Renal cortex interstitium (tissue), 11 donors: ENCODE measurements around the gene GAD1. TPM values are rescaled to one million over a fixed set of nuclear protein-coding genes. Genes with fewer than 3 reads are reported as not detected.

Experiments used
- DNase-seq, 11 donors: peaks; one replicate each; pipeline ENCODE4 v3.0.0-alpha.2; 2013; ENCODE audit warnings: low read depth in 9 of 11, low spot score in 4 of 11; ENCODE audit errors: extremely low read depth in 1 of 11
- polyA plus RNA-seq, 3 donors: library from polyadenylated mRNA; unstranded; fragments of 120-200 nt; gene quantifications; one replicate each; pipeline ENCODE4 v1.2.1, GENCODE V29; 2013; ENCODE audit not compliant: insufficient read length in 3 of 3

Gene GAD1
- polyA plus RNA-seq, 3 donors, result 0.66 to 3.1 (median 0.86) TPM

DNA sequence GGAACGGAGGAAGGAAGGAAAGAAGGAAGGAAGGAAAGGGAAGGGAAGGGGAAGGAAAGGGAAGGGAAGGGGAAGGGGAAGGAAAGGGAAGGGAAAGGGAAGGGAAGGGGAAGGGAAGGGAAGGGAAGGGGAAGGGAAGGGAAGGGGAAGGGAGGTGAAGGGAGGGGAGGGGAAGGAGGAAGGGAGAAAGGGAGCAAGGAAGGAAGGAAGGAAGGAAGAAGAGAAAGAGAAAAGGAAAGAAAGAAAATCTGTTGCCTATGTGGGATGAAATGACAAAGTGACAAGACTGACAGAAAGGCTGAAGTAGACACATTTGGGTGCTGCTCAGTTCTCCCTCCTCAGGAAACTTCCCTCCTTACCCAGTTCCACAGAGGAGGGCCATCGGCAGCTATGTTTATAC, 66.1 kb downstream of the GAD1 start:
- DNase-seq, result no peak

DNA sequence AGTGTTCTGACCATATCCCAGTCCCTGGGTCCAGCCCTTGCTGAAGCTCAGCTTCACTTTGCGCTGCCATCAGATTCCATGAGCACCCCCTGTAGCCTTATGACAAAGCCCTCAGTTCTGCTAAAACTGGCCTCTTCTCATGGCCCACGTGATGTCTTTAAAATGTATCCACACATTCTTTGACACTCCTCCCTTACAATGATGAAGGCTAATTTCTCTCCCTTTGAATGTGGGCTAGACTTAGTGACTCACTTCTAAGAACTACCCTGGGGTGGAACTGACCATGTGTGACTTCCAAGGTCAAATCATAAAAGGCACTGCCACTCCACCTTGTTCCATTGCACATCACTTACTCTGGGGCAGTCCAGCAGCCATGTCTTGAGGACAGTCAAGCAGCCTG, 67.0 kb downstream of the GAD1 start:
- DNase-seq, result no peak

DNA sequence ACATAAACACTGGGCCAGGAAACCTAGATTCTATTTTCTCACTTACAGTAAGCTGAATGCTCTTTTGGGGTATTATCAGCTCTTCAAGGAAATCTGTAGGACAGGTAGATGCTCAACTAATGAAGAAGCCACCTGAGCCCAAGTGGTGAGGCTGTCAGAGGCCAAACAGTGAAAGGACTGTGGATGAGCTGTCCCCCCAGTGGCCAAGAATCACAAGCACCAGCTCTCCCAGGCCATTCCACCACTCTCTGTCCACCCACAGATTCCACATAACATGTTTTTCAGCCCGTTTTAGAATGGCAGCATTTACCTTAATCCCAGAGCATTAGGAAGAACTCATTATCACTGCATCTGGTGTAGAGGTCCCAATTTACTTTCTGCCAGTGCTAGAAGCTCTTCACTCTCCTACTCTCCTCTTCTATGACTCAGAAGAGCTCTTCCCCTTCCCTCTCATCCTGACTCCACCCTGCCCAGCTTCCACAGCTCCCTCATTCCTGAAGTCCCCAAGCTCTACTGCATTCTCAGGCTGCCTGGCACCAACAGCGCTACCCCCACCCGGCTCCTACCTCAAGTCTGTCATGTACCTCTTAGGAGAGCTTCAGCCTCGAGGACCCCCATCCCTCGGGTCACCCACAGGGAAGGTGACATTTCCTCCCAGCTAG, 68.6 kb downstream of the GAD1 start:
- DNase-seq, result no peak

DNA sequence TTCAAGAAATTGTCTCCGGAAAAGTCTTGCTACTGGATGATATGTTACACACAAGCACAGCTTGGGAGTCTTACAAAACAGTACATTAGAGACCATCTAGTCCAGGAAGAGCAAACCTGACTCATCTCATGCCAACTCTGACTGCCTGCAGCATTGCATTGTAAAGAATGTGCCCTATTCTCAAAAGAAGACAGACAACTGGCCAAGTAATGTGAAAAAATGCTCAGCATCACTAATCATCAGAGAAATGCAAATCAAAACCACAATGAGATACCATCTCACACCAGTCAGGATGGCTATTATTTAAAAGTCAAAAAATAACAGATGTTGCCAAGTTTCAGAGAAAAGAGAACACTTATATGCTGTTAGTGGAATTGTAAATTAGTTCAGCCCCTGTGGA, 69.7 kb downstream of the GAD1 start:
- DNase-seq, result no peak

DNA sequence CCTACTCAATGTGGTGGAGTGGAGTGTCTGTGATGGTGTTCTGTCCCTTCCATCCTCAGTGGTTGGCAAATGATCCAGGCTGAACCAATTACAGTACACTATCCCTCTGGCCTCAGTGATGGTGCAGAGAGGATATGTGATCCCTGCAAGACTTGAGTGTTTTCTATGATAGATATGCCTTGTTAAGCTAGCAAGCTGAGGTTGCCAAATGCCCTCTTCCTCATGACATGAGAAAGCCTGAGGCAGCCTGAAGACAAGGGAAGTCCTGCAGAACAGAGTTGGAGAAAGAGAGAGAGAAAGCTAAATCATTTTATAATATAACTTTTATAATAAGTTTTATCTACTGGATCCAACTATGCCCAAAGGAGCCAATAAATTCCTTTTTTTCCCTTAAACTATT, 70.8 kb downstream of the GAD1 start:
- DNase-seq, result no peak

DNA sequence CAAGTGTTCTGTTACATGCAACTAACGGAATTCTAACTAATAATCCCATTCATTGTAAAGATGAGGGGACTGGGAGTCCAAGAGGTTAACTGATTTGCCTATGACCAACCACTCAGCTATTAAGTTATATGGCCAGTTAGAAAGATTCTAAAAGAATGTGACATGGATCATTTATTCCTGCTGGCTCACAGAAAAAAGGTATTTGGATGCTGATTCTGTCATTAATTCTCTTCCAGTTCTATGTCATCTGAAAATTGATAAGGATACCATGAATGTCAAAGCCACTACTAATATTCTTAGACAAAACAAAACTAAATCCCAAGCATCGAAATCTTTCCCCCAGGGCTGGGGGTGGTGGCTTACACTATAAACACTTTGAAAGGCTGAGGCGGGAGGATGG, 71.2 kb downstream of the GAD1 start:
- no peak for DNase-seq

DNA sequence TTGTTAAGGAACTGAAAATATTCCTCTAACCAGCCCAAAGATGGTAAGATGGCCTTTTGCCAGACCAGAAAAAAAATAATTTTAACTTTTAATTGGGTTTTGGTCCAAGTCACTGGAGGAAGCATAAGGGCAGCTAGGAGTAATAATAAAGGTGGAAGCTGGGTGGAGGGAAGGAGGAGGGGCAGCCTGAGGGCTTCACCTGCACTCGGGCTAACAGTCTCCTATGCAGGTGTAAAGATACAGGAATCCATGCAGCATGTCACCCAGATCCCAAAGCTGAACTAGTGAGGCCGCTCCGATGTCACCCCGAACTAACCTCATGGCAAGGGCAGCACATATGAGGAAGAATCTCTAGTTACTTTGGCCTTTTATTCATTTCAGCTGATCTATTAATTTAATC, 75.2 kb downstream of the GAD1 start:
- DNase-seq, result no peak

DNA sequence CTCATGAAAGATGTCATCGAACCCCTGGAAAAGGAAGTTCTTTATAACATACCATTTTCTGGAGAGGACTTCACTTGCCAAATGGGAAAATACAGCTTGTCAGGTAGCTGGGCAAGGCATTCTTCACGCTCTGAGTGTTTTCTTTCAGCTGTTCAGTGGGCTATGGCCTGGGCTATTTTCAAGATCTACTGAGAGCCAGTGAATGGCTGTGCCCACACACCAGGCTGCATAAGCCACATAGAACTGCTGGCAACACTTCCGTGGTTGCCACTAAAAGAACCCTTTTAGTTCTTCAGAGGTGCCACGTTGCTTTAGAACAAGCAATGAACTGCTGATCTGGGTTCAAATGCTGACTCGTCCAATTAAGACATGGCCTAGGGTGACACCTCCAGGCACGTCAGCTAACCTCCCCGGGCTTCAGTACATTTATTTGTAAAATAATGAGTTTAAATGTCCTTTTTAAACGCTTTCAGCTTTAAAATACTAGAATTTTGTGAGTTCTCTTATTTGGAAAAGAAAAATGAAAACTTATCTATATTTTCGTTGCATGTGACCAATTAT, 75.8 kb downstream of the GAD1 start:
- DNase-seq, result no peak

DNA sequence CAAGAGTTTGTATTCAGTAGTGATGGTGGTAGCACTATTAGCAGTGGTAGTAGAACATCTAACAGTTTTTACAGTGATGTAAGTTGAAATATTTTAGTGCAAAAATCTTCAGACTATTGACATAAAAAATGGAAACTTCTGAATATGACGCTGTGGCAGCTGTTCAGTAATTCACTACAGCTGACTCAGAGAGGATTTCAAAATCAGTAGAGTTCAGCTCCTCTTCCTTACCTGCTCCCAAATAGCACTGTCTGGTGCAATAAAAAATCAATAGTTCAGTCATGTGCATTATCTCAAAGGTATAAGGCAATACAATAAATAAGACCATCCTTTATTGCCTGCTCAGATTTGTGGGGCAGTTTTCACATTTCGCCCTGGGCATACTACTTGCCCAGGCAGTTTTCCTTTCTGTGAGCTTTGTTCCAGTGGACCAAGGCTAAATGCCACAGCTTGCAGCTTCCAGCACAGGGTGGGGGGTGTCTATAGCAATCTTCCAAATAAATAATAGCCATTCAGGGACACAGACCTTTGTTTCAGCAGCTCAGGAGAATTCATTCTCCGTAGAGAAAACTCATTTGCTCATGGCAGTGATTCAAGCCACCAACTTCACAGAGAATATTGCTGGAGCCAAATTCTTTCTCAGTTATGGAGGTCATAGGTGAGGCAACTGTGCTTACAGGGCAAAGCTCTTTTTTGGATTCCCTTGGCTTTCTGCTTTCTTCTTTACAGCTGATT, 78.5 kb downstream of the GAD1 start:
- no peak for DNase-seq

DNA sequence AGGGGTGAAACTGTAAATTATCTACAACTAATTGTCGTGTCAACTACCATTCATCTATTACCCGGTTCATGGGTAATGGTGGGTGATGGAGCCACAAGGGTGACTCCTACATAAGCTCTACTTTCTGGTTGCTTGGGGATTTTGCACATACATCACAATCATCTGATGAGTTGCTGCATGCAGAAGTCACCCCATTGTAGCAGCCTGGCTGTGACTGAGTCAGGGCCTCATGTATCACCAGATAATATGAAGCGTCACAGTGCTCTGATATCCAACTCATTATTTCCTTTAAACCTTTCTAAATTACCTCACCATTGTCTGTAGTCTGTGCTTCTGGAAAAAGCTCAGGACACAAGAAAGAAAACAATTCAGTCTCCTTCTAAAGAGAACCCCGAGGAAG, 79.9 kb downstream of the GAD1 start:
- no peak for DNase-seq

DNA sequence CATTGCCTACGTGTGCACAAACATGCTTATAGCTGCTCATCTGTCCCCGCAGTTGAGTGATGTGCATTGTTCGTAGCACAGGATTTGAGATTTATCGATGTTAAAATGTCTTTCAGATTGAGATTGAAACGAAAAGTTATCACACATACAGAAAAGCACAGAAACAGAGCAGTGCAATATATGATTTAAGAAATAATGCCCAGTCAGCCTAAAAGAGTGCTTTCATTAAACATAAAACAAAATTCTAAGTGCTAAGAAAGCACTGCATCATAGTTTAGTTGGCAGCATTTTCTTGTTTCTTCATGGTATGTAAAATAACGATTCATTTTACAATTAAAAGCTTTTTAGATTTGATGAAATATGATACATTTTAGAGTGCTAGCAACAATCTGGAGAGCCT, 80.4 kb downstream of the GAD1 start:
- DNase-seq, result no peak

DNA sequence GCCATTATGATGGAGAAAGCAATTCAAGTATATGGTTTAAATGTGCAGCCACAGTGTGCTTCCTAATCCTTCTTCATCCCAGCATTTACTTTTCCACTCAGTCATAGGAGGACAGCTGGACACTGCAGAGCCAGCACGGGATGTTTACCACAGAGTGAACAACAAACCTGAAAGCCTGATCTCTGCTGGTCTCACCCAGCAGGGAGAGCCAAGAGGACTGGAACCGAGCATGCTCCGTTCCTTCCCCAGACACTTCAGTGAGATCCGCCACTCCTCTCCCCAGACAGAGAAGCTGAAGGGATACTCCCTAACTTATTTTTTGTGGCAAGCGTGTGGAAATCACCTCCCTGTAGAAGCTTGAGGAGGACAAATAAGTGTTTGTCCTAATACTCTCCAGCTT, 89.2 kb downstream of the GAD1 start:
- DNase-seq, result no peak

Other genes starting within 250 kb of the GAD1 start
- gene SP5, start 101.5 kb upstream of the GAD1 start, polyA plus RNA-seq, result 1 to 10 TPM in 1 of 3 donors, under 1 TPM in 2; 0.40 to 1.1 (median 0.69) TPM
- gene ERICH2, start 46.5 kb upstream of the GAD1 start, polyA plus RNA-seq, result 1 to 10 TPM; 1.4 to 3.4 (median 1.6) TPM
- 10 to 100 TPM; 72.8 to 89.3 (median 83.3) TPM for gene GORASP2, start 112.4 kb downstream of the GAD1 start, polyA plus RNA-seq